T47D (cell line): ENCODE results near the gene ANXA3.

Source experiments
- DNase-seq, 2 experiments: peaks; one replicate each; pipeline versions ENCODE4 v3.0.0 to v3.0.0-alpha.2; 2011 to 2012; ENCODE audit warnings: low read depth in 1 of 2, low spot score in 1 of 2
- JUND ChIP-seq: IDR thresholded peaks from 2 replicates; pipeline ENCODE4 v1.6.1; 2012; ENCODE audit warnings: low read depth
- in situ Hi-C: cut with HindIII; loops from 2 replicates; pipeline ENCODE4 v1.10.0; 2016; ENCODE audit warnings: low sequenced_read_pairs, low pct_unique_long_range_greater_than_20kb

ANXA3 gene

GRCh38 chr4:78611215-78611558 is 59.6 kb downstream of the ANXA3 start:
- in situ Hi-C loops: no loop called here
- no peak for TF ChIP-seq JUND
- no peak for DNase-seq

GRCh38 chr4:78612398-78613178 is 61.0 kb downstream of the ANXA3 start:
- no peak for TF ChIP-seq JUND
- in situ Hi-C loops: no loop called here
- DNase-seq: peak; percentile 6 to 61

- no peak for DNase-seq
- TF ChIP-seq JUND: no peak
- in situ Hi-C loops: no loop called here
Measured at GRCh38 chr4:78613522-78614321, 62.2 kb downstream of the ANXA3 start.

GRCh38 chr4:78616046-78616498 is 64.5 kb downstream of the ANXA3 start:
- DNase-seq: no peak
- no peak for TF ChIP-seq JUND
- in situ Hi-C loops: no loop called here

- no peak for TF ChIP-seq JUND
- no peak for DNase-seq
- in situ Hi-C loops: no loop called here
Measured at GRCh38 chr4:78618436-78618835, 66.9 kb downstream of the ANXA3 start.

GRCh38 chr4:78621395-78621794 is 69.8 kb downstream of the ANXA3 start:
- no peak for DNase-seq
- no peak for TF ChIP-seq JUND
- in situ Hi-C loops: no loop called here

GRCh38 chr4:78622253-78622979 is 70.8 kb downstream of the ANXA3 start:
- TF ChIP-seq JUND: no peak
- in situ Hi-C loops: no loop called here
- DNase-seq: no peak

GRCh38 chr4:78624048-78624447 is 72.5 kb downstream of the ANXA3 start:
- DNase-seq: no peak
- TF ChIP-seq JUND: no peak
- in situ Hi-C loops: no loop called here

GRCh38 chr4:78625073-78625472 is 73.5 kb downstream of the ANXA3 start:
- TF ChIP-seq JUND: no peak
- in situ Hi-C loops: no loop called here

GRCh38 chr4:78627046-78627965 is 75.7 kb downstream of the ANXA3 start:
- no peak for TF ChIP-seq JUND
- no peak for DNase-seq
- in situ Hi-C loops: no loop called here

More at GRCh38 chr4:78625073-78625472, 73.5 kb downstream of the ANXA3 start:
- DNase-seq: no peak

GRCh38 chr4:78627966-78628678 is 76.6 kb downstream of the ANXA3 start:
- in situ Hi-C loops: no loop called here
- no peak for DNase-seq
- TF ChIP-seq JUND: no peak

- in situ Hi-C loops: no loop called here
- no peak for TF ChIP-seq JUND
- no peak for DNase-seq
Measured at GRCh38 chr4:78629991-78630541, 78.5 kb downstream of the ANXA3 start.
